Stimulated activated CD8-positive, alpha-beta memory T cell treated with anti-CD3 and anti-CD28 coated beads, Interleukin-15, amount 100 ng/mL, for 1 hour (primary cell): ENCODE data around the gene LUC7L3.
A peak's percentile ranks its signal among the peaks of the same experiment; 100 is the strongest.
"Not testable (repeated sequence)": the region's sequence is repeated elsewhere in the genome, so short reads cannot be mapped to it uniquely, and the experiment has no call there.

Experiments
- DNase-seq: peaks from one replicate; pipeline ENCODE4 v3.0.0-alpha.2; 2020; ENCODE audit warnings: low read depth

The LUC7L3 gene

GRCh38 chr17:50686494-50687199, 32.8 kb upstream of the LUC7L3 start:
- no peak for DNase-seq

- DNase-seq, result no peak
Observed at GRCh38 chr17:50687200-50688066, 32.0 kb upstream of the LUC7L3 start.

GRCh38 chr17:50688245-50688644, 31.2 kb upstream of the LUC7L3 start:
- no peak for DNase-seq

- DNase-seq, result no peak
Observed at GRCh38 chr17:50689251-50689650, 30.2 kb upstream of the LUC7L3 start.

GRCh38 chr17:50689956-50690886, 29.2 kb upstream of the LUC7L3 start:
- DNase-seq, result no peak

- DNase-seq, result no peak
Observed at GRCh38 chr17:50690887-50691549, 28.4 kb upstream of the LUC7L3 start.

GRCh38 chr17:50691550-50692447, 27.6 kb upstream of the LUC7L3 start:
- DNase-seq, result no peak

GRCh38 chr17:50692448-50693035, 26.9 kb upstream of the LUC7L3 start:
- no peak for DNase-seq

GRCh38 chr17:50693036-50693682, 26.2 kb upstream of the LUC7L3 start:
- no peak for DNase-seq

GRCh38 chr17:50696365-50696879, 23.0 kb upstream of the LUC7L3 start:
- DNase-seq, result no peak

GRCh38 chr17:50697062-50697461, 22.3 kb upstream of the LUC7L3 start:
- DNase-seq, result no peak

GRCh38 chr17:50697663-50698272, 21.6 kb upstream of the LUC7L3 start:
- no peak for DNase-seq

GRCh38 chr17:50699410-50699809, 20.0 kb upstream of the LUC7L3 start:
- DNase-seq, result no peak

- DNase-seq, result no peak
Observed at GRCh38 chr17:50703162-50703561, 16.2 kb upstream of the LUC7L3 start.

GRCh38 chr17:50707289-50708049, 11.9 kb upstream of the LUC7L3 start, which contains the start of gene ANKRD40:
Gene ANKRD40, minus strand, starts transcription at chr17:50707914. Its CDS starts 260 bp downstream, at chr17:50707654.
- DNase-seq, result peak; percentile 85

GRCh38 chr17:50708050-50709000, 11.1 kb upstream of the LUC7L3 start:
- DNase-seq, result no peak

- not testable (repeated sequence) for DNase-seq
Observed at GRCh38 chr17:50709053-50709452, 10.3 kb upstream of the LUC7L3 start.
